ENCODE data around the gene INHBB.

INHBB gene

GRCh38 chr2:120365236-120365793, 19.4 kb downstream of the INHBB start:
- no peak for TF ChIP-seq EZH2 (IDR thresholded peaks at IDR 0.05; ENCODE audit: borderline replicate concordance, low read length)
- TF ChIP-seq CTCF (IDR thresholded peaks at IDR 0.05; ENCODE audit: low read length): no peak
- no peaks in the 10 kb centered on the region for H3K36me3 ChIP-seq (ENCODE audit: insufficient read depth, low read length)
- H3K9me3 ChIP-seq (ENCODE audit: low read length): no peaks in the 10 kb centered on the region
- no peaks in the 10 kb centered on the region for H3K4me1 ChIP-seq (ENCODE audit: insufficient read depth, low read length, severe bottlenecking)
- no peak overlapping the region for H3K4me2 ChIP-seq (ENCODE audit: low read length)
- H4K20me1 ChIP-seq (ENCODE audit: insufficient read depth, low read length): no peaks in the 10 kb centered on the region
- H2AFZ ChIP-seq (ENCODE audit: low read length): no peak overlapping the region
- H3K9ac ChIP-seq (ENCODE audit: low read length): no peak overlapping the region
- H3K9me2 ChIP-seq (ENCODE audit: low read depth, low read length): no peaks in the 10 kb centered on the region
- H3K79me2 ChIP-seq (ENCODE audit: insufficient read depth, low read length): no peaks in the 10 kb centered on the region
- H3K27ac ChIP-seq (ENCODE audit: low read depth, low read length, poor library complexity, severe bottlenecking): no peak overlapping the region
- no peaks in the 10 kb centered on the region for H3F3A ChIP-seq (ENCODE audit: insufficient read depth, low read length)
- no peak overlapping the region for H3K4me3 ChIP-seq (ENCODE audit: low read depth, low read length, poor library complexity, severe bottlenecking)
- H3K27me3 ChIP-seq (ENCODE audit: insufficient read depth, low read length): peaks cover 4% of the 10 kb centered on the region; the same call in 1 of the 2 replicates

GRCh38 chr2:120366698-120367097, 20.8 kb downstream of the INHBB start:
- H3K9me2 ChIP-seq (ENCODE audit: low read depth, low read length): no peaks in the 10 kb centered on the region
- no peak overlapping the region for H3K27ac ChIP-seq (ENCODE audit: low read depth, low read length, poor library complexity, severe bottlenecking)
- H3K36me3 ChIP-seq (ENCODE audit: insufficient read depth, low read length): no peaks in the 10 kb centered on the region
- H3K9me3 ChIP-seq (ENCODE audit: low read length): no peaks in the 10 kb centered on the region
- H3K27me3 ChIP-seq (ENCODE audit: insufficient read depth, low read length): peaks cover 4% of the 10 kb centered on the region; the same call in 1 of the 2 replicates
- TF ChIP-seq EZH2 (IDR thresholded peaks at IDR 0.05; ENCODE audit: borderline replicate concordance, low read length) (no peak), CTCF (IDR thresholded peaks at IDR 0.05; ENCODE audit: low read length) (no peak)
- H3K4me1 ChIP-seq (ENCODE audit: insufficient read depth, low read length, severe bottlenecking): no peaks in the 10 kb centered on the region
- no peak overlapping the region for H3K9ac ChIP-seq (ENCODE audit: low read length)
- no peaks in the 10 kb centered on the region for H4K20me1 ChIP-seq (ENCODE audit: insufficient read depth, low read length)
- no peaks in the 10 kb centered on the region for H3K79me2 ChIP-seq (ENCODE audit: insufficient read depth, low read length)
- no peak overlapping the region for H2AFZ ChIP-seq (ENCODE audit: low read length)
- no peak overlapping the region for H3K4me3 ChIP-seq (ENCODE audit: low read depth, low read length, poor library complexity, severe bottlenecking)
- no peaks in the 10 kb centered on the region for H3F3A ChIP-seq (ENCODE audit: insufficient read depth, low read length)
- no peak overlapping the region for H3K4me2 ChIP-seq (ENCODE audit: low read length)

GRCh38 chr2:120367221-120367620, 21.3 kb downstream of the INHBB start:
- no peak overlapping the region for H3K9ac ChIP-seq (ENCODE audit: low read length)
- no peak overlapping the region for H3K4me2 ChIP-seq (ENCODE audit: low read length)
- H3K9me3 ChIP-seq (ENCODE audit: low read length): no peaks in the 10 kb centered on the region
- H3K4me3 ChIP-seq (ENCODE audit: low read depth, low read length, poor library complexity, severe bottlenecking): no peak overlapping the region
- peaks cover 4% of the 10 kb centered on the region; the same call in 1 of the 2 replicates for H3K27me3 ChIP-seq (ENCODE audit: insufficient read depth, low read length)
- H3F3A ChIP-seq (ENCODE audit: insufficient read depth, low read length): no peaks in the 10 kb centered on the region
- no peaks in the 10 kb centered on the region for H3K9me2 ChIP-seq (ENCODE audit: low read depth, low read length)
- H3K36me3 ChIP-seq (ENCODE audit: insufficient read depth, low read length): no peaks in the 10 kb centered on the region
- no peak overlapping the region for H2AFZ ChIP-seq (ENCODE audit: low read length)
- H3K79me2 ChIP-seq (ENCODE audit: insufficient read depth, low read length): no peaks in the 10 kb centered on the region
- no peak overlapping the region for H3K27ac ChIP-seq (ENCODE audit: low read depth, low read length, poor library complexity, severe bottlenecking)
- H3K4me1 ChIP-seq (ENCODE audit: insufficient read depth, low read length, severe bottlenecking): no peaks in the 10 kb centered on the region
- no peaks in the 10 kb centered on the region for H4K20me1 ChIP-seq (ENCODE audit: insufficient read depth, low read length)
- TF ChIP-seq CTCF (IDR thresholded peaks at IDR 0.05; ENCODE audit: low read length) (no peak), EZH2 (IDR thresholded peaks at IDR 0.05; ENCODE audit: borderline replicate concordance, low read length) (no peak)
